Measurements from ENCODE around the gene TBX3.

Gene TBX3

DNA sequence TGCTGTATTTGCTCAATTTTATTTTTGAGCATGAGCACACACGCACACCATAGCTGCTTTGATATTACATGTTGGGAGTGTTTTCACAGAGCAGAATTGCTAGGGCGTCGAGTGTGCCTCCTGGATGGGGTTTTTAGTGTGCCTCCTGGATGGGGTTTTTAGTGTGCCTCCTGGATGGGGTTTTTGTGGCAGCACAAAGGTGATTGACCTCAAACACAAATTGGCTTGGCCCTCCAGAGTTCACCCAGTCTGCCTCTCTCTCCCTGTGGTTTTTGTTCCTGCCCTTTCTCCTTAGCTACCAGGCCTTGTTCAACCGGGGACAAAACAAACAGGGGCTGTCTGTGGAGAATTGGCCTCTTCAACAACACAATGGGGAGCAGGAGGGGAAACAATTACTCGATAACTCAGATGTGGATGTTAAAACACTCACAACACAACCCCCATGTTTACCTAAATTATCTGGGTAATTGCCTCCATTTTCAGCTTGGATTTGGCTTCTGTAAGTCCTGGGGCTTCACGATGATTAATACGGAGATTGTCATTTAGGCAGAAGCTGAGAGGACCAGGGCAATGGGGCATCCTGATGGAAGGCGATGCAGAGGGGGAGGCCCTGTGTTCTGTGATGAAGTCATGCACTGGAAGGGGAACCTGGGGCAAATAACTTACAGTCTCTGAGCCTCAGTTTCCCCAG is 26.9 kb downstream of the TBX3 start:
- Histone ChIP-seq H3K27me3 (ENCODE audit: insufficient read depth, insufficient read length) (peaks cover 77% of the 10 kb centered on the region), H3K36me3 (ENCODE audit: insufficient read depth, insufficient read length, low read length) (no peaks in the 10 kb centered on the region), H3K9ac (ENCODE audit: insufficient read length, low read depth) (no peak overlapping the region), H3K4me3 (ENCODE audit: insufficient read length, low read depth) (no peak overlapping the region), H3K4me1 (ENCODE audit: insufficient read depth, insufficient read length) (peaks cover 5% of the 10 kb centered on the region), H3K9me3 (ENCODE audit: insufficient read depth, low read length) (no peaks in the 10 kb centered on the region)
- DNase-seq (ENCODE audit: low read depth, low spot score), result no peak
- TF ChIP-seq ZNF274 (IDR thresholded peaks at IDR 0.05; ENCODE audit: low read depth, low read length), result no peak
- no peak for TF ChIP-seq SUZ12 (IDR thresholded peaks at IDR 0.05; ENCODE audit: extremely low read depth, insufficient read depth, insufficient read length)
- TF ChIP-seq YY1 (IDR thresholded peaks at IDR 0.05; ENCODE audit: insufficient read depth, insufficient read length), result no peak

DNA sequence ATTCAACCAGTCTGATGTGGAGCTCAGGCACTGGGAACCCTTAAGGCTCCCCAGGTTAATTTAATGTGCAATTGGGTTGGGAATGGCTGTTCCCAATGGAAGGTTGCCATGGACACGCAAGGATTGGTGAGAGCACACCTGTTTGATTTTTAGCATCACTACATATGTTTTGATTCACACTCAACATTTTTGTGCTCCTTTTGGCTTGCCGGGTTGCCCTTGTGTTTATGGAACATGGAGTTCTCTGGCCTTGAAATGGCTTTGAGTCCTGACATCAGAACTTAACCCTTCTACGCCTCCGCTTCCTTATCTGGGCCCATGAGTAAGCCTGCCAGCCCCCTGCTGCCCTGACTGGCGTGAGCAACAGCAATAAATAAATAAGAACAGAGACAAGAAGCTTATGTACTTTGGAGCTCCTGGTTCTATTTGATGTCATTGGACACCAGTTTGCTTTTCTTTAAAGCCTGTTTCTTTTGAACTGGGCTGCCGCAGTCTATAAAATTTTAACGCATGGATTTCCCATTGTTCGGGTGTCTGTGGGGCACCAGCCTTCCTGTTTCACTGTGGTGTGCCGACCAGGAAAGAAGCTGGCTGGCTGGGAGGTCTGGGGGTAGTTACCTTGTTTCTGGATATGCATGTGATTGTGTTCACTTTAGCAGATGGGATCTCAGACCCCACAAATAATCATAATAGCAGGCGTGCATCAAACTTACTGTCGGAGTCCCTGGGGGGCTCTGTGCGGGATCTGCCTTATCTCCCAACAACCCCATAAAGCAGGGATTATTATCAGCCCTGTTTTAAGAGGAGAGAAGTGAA is 27.8 kb downstream of the TBX3 start:
- Histone ChIP-seq H3K9me3 (ENCODE audit: insufficient read depth, low read length) (no peaks in the 10 kb centered on the region), H3K4me3 (ENCODE audit: insufficient read length, low read depth) (no peak overlapping the region), H3K27me3 (ENCODE audit: insufficient read depth, insufficient read length) (peaks cover 74% of the 10 kb centered on the region), H3K36me3 (ENCODE audit: insufficient read depth, insufficient read length, low read length) (no peaks in the 10 kb centered on the region), H3K4me1 (ENCODE audit: insufficient read depth, insufficient read length) (peaks cover 5% of the 10 kb centered on the region), H3K9ac (ENCODE audit: insufficient read length, low read depth) (no peak overlapping the region)
- TF ChIP-seq SUZ12 (IDR thresholded peaks at IDR 0.05; ENCODE audit: extremely low read depth, insufficient read depth, insufficient read length) (no peak), ZNF274 (IDR thresholded peaks at IDR 0.05; ENCODE audit: low read depth, low read length) (no peak), YY1 (IDR thresholded peaks at IDR 0.05; ENCODE audit: insufficient read depth, insufficient read length) (no peak)
- no peak for DNase-seq (ENCODE audit: low read depth, low spot score)

DNA sequence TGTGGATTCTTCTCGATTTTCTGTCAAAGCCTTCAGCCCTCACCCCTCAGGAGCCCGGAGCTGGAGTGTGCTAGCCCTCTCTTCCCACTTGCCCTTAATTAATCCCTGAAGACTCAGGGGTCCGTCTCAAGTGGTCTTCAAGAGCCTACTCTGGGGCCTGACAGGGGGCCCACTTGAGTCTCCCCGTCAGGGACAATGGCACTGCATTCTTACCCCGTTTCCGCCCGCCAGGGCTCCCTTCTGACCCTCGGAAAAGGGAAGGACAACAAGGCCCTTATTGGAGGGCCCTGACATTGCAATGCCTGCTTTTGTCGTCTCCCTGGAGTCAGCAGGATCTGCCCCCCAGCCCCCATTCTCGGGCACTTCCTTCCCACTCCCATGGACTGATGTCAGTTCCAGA is 34.4 kb downstream of the TBX3 start:
- no peak overlapping the region for H3K4me3 ChIP-seq (ENCODE audit: insufficient read length, low read depth)
- H3K4me1 ChIP-seq (ENCODE audit: insufficient read depth, insufficient read length), result no peaks in the 10 kb centered on the region
- peaks cover 46% of the 10 kb centered on the region for H3K27me3 ChIP-seq (ENCODE audit: insufficient read depth, insufficient read length)
- H3K36me3 ChIP-seq (ENCODE audit: insufficient read depth, insufficient read length, low read length), result no peaks in the 10 kb centered on the region
- no peak for TF ChIP-seq ZNF274 (IDR thresholded peaks at IDR 0.05; ENCODE audit: low read depth, low read length)
- no peak for TF ChIP-seq SUZ12 (IDR thresholded peaks at IDR 0.05; ENCODE audit: extremely low read depth, insufficient read depth, insufficient read length)
- no peak for TF ChIP-seq YY1 (IDR thresholded peaks at IDR 0.05; ENCODE audit: insufficient read depth, insufficient read length)
- DNase-seq (ENCODE audit: low read depth, low spot score), result no peak
- no peak overlapping the region for H3K9ac ChIP-seq (ENCODE audit: insufficient read length, low read depth)
- no peaks in the 10 kb centered on the region for H3K9me3 ChIP-seq (ENCODE audit: insufficient read depth, low read length)

DNA sequence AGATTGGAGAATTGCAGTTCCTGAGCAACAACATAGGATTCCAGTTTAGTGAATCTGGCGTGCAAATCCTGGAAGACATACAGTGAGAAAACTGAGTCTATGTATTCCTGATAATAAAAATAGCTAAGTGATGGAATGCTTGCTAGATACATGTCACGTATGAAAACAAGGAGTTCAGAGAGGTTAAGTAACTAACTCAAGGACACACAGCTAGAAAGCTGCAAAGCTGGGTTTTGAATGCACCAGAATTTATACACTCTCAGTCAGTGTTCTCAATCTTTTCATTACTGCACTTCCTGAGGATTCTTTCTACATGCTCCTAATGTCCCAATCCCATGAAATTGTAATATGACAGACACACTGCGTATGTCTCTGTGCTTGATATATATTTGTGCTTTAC is 35.3 kb downstream of the TBX3 start:
- no peak for DNase-seq (ENCODE audit: low read depth, low spot score)
- Histone ChIP-seq H3K4me1 (ENCODE audit: insufficient read depth, insufficient read length) (no peaks in the 10 kb centered on the region), H3K9ac (ENCODE audit: insufficient read length, low read depth) (no peak overlapping the region), H3K4me3 (ENCODE audit: insufficient read length, low read depth) (no peak overlapping the region), H3K36me3 (ENCODE audit: insufficient read depth, insufficient read length, low read length) (no peaks in the 10 kb centered on the region), H3K9me3 (ENCODE audit: insufficient read depth, low read length) (no peaks in the 10 kb centered on the region), H3K27me3 (ENCODE audit: insufficient read depth, insufficient read length) (peaks cover 37% of the 10 kb centered on the region)
- TF ChIP-seq ZNF274 (IDR thresholded peaks at IDR 0.05; ENCODE audit: low read depth, low read length), result no peak
- no peak for TF ChIP-seq YY1 (IDR thresholded peaks at IDR 0.05; ENCODE audit: insufficient read depth, insufficient read length)
- no peak for TF ChIP-seq SUZ12 (IDR thresholded peaks at IDR 0.05; ENCODE audit: extremely low read depth, insufficient read depth, insufficient read length)

DNA sequence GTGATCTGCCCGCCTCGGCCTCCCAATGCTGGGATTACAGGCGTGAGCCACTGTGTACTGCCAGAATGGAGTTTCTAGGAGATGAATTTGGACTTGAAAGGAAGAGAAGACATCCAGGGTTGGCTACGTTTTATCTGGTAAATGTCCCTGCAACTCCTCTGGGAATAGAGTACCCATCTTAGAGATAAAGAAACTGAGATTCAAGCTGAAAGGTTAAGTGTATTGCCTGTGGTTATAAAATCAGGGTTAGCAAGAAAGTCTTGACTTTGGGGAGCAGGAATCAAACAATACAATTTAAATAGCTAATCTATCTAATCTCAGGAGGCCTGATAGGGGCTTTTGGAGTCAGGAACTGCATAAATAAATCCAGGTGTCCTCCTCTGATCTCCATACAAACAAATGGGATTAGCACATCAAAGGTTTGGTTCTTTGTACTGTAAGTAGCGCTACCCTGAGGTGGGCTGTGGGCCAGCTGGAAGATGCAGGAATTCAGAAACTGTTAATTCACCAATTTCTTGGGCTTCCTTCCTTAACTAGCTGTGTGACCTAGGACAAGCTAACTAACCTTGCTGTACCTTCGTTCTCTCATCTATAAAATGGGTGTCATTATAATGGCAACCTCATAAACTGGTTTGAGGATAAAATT is 45.1 kb downstream of the TBX3 start:
- Histone ChIP-seq H3K9ac (ENCODE audit: insufficient read length, low read depth) (no peak overlapping the region), H3K9me3 (ENCODE audit: insufficient read depth, low read length) (no peaks in the 10 kb centered on the region), H3K36me3 (ENCODE audit: insufficient read depth, insufficient read length, low read length) (no peaks in the 10 kb centered on the region), H3K27me3 (ENCODE audit: insufficient read depth, insufficient read length) (no peaks in the 10 kb centered on the region), H3K4me3 (ENCODE audit: insufficient read length, low read depth) (no peak overlapping the region), H3K4me1 (ENCODE audit: insufficient read depth, insufficient read length) (peaks cover 8% of the 10 kb centered on the region)
- TF ChIP-seq YY1 (IDR thresholded peaks at IDR 0.05; ENCODE audit: insufficient read depth, insufficient read length) (no peak), SUZ12 (IDR thresholded peaks at IDR 0.05; ENCODE audit: extremely low read depth, insufficient read depth, insufficient read length) (no peak), ZNF274 (IDR thresholded peaks at IDR 0.05; ENCODE audit: low read depth, low read length) (no peak)
- DNase-seq (ENCODE audit: low read depth, low spot score), result peak; percentile 28

DNA sequence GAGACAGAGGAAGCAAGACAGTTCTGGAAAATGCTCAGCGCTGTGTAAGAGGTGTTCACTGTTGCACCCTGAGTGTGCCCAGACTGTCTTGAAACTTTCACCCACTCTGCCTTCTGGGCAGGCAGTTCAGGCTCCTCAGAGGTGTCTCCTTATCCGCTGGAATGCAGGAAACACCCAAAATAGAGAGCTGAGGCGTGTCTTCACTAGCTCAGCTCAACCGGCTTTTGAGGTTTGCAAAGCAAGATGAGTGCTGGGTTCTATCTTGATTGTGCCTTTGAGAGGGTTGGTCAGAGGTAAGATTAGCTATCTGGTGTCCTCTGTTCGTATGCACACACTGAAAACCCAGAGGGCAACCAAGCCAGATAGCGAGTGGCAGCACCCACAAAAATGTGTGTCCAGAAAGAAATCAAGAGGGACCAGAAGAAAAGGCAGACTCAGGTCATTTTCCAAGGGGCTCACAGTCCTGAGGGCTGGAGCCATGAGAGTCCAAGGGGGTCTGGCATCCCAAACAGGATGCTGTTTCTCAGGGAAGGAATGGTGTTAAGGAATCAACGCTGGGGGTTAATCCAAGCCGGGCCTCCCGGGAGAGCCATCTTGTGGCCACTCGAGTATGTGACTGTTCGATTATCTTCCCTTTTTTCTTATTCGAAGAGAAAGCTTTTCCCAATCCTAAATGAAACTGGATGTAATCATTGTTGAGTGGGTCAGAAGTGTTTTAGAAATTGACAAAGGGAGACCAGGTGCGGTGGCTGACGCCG is 47.1 kb downstream of the TBX3 start:
- Histone ChIP-seq H3K4me1 (ENCODE audit: insufficient read depth, insufficient read length) (peaks cover 8% of the 10 kb centered on the region), H3K9me3 (ENCODE audit: insufficient read depth, low read length) (no peaks in the 10 kb centered on the region), H3K9ac (ENCODE audit: insufficient read length, low read depth) (no peak overlapping the region), H3K36me3 (ENCODE audit: insufficient read depth, insufficient read length, low read length) (no peaks in the 10 kb centered on the region), H3K27me3 (ENCODE audit: insufficient read depth, insufficient read length) (no peaks in the 10 kb centered on the region), H3K4me3 (ENCODE audit: insufficient read length, low read depth) (no peak overlapping the region)
- TF ChIP-seq ZNF274 (IDR thresholded peaks at IDR 0.05; ENCODE audit: low read depth, low read length) (no peak), YY1 (IDR thresholded peaks at IDR 0.05; ENCODE audit: insufficient read depth, insufficient read length) (no peak), SUZ12 (IDR thresholded peaks at IDR 0.05; ENCODE audit: extremely low read depth, insufficient read depth, insufficient read length) (no peak)
- DNase-seq (ENCODE audit: low read depth, low spot score), result peak; percentile 36

All from NT2/D1 (cell line).